Retinal pigment epithelial cell (primary cell): ENCODE data around the gene CCM2.

ENCODE experiments used
- DNase-seq: peaks from one replicate; pipeline ENCODE4 v3.0.0-alpha.2; 2010; ENCODE audit warnings: low read depth
- H3K4me3 ChIP-seq: 2 replicates; pipeline ENCODE4 v1.5.1; 2011; ENCODE audit warnings: mild to moderate bottlenecking, low read length, control low read depth, moderate library complexity
- TF ChIP-seq, protein P1 (sequence below): conservative IDR thresholded peaks from 2 replicates; pipeline ENCODE4 v1.5.1; 2011; ENCODE audit warnings: low read depth, low read length, control low read depth, inconsistent platforms

Gene CCM2

DNA sequence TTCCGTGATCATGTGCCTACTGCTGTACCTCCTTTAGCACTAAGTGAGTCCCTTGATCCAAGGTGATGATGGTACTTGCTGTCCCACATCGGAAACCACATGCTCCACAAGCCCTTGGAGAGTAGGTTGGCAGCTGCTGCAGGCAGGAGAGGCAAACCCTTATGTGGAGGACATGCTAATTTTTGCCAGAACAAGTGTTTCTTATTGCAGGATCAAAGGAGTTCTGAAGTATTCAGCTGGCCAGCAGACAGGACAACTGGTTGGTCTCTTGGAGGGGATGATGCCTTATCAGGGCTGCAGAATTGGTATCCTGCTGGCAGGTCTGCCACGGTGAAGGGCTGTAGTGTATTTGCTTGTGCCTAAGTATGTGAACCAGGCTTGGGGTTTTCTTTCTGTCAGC lies 52.0 kb downstream of the CCM2 start:
- DNase-seq, result no peak
- no peak overlapping the region for H3K4me3 ChIP-seq
- TF ChIP-seq, protein P1, sequence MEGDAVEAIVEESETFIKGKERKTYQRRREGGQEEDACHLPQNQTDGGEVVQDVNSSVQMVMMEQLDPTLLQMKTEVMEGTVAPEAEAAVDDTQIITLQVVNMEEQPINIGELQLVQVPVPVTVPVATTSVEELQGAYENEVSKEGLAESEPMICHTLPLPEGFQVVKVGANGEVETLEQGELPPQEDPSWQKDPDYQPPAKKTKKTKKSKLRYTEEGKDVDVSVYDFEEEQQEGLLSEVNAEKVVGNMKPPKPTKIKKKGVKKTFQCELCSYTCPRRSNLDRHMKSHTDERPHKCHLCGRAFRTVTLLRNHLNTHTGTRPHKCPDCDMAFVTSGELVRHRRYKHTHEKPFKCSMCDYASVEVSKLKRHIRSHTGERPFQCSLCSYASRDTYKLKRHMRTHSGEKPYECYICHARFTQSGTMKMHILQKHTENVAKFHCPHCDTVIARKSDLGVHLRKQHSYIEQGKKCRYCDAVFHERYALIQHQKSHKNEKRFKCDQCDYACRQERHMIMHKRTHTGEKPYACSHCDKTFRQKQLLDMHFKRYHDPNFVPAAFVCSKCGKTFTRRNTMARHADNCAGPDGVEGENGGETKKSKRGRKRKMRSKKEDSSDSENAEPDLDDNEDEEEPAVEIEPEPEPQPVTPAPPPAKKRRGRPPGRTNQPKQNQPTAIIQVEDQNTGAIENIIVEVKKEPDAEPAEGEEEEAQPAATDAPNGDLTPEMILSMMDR, result no peak

DNA sequence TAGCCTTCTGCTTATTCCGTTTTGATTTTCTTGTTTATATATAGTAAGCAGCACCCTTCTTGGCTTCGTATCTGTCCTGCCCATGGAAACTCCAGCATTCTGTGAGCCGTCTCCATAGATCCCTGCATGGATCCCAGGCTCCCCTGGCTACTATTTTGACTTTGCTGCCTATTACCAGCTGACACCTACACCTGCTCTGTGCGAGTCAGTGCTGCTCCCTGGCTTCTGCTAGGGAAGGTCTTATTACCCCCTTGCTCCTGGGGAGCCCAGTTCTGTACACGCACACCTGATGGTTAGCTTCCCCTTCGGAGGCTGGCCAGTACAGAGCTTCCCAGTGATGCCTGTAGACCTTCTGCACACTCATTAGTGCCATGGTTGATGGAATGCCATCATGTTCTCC lies 53.4 kb downstream of the CCM2 start:
- H3K4me3 ChIP-seq, result no peak overlapping the region
- no peak for DNase-seq
- TF ChIP-seq, protein P1, result no peak

DNA sequence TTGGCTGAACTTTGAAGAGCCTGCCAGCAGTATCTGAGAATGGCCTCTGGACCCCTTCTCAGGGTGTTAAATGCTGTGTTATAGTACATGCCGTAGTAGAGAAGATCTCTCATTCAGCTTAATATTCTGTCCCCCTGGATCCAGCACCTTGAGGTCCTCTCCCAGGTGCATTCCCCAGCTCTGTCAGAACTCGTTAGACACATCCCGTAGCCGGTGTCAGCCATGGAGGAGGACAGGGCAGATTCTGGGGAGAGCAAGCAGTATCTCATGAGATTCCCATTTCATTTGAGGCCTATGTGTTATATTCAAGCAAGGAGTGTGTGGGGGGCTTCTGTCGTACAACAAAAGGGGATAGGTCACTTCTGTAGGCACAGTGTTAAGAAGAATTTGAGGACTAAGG lies 53.9 kb downstream of the CCM2 start:
- H3K4me3 ChIP-seq, result no peak overlapping the region
- DNase-seq, result no peak
- TF ChIP-seq, protein P1, result no peak

DNA sequence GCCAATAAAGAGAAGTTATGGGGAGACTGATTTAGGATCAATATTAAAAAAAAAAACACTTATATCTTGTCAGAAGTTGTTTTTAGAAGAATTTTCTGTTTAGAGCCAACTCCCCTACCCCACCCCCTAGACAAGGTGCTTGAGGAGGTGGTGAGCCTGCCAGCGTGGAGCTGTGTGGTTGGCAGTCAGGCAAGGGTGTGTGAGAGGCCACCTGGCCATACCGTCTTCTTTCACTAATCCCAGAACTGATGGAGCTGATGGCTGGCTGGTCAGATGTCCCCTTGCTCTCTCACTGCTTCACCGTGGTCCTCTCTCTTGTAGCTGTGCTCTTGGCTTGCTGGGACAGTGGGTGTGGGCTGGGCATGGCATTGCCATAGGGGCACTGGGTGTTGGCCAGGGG lies 54.4 kb downstream of the CCM2 start:
- TF ChIP-seq, protein P1, result no peak
- no peak for DNase-seq
- H3K4me3 ChIP-seq, result no peak overlapping the region

DNA sequence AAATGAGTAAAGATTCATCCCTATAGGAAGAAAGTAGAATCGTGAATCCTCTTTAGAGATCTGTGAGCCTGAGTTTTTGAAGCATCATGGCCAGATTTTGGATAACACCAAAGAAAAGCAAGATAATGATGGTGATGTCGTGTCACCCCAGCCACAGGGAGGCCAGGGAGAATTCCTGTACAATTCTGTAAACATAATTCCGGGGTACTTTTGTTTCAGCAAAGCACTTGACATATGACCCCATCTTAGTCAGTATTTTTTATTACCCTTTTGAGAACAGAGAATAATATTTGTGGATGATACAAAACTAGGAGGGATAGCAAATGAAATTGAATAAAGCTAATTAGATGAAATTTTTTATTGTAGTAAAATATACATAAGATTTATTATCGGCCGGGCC lies 55.0 kb downstream of the CCM2 start:
- H3K4me3 ChIP-seq, result no peak overlapping the region
- TF ChIP-seq, protein P1, result no peak
- no peak for DNase-seq

DNA sequence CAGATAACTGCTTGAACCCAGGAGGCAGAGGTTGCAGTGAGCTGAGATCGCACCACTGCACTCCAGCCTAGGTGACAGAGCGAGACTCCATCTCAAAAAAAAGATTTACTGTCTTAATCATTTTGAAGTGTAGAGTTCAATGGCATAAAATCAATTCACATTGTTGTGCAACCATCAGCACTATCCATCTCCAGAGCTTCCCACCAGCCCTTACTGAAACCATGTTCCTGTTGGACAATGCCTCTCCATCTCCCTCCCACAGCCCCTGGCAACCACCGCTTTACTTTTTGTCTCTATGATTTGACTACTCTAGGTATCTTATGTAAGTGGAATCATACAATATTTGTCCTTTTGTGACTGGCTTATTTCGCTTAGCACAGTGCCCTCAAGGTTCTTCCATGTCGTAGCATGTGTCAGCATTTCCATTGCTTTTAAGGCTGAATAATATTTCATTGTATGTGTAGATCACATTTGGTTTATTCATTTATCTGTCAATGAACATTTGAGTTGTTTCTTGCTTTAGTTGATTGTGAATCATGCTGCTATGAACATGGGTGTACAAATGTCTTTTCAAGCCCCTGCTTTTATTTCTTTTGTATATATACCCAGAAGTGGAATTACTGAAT lies 55.7 kb downstream of the CCM2 start:
- TF ChIP-seq, protein P1, result no peak
- no peak for DNase-seq
- no peak overlapping the region for H3K4me3 ChIP-seq

DNA sequence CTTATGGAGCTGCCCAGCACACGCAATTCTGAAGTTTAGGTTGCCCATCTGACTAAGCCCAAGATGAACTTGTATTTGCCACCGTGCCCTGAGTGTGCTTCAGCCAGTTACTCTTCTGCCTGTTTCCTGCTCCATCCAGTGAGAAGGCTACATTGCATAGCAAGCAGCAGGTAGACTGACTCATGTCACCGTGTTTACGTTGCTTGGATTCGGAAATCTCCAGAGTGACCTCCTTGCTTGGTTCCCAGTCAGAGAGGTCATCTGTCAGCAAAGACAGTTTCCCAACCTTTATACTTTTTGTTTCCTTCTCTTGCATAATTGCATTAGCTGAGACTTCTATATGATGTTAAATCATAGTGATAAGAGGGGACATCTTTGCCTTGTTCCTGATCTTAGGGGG lies 57.9 kb downstream of the CCM2 start:
- DNase-seq, result no peak
- TF ChIP-seq, protein P1, result no peak
- H3K4me3 ChIP-seq, result no peak overlapping the region
